Stimulated activated CD4-positive, alpha-beta T cell treated with anti-CD3 and anti-CD28 coated beads, Interleukin-2, amount 100 ng/mL, for 48 hours (primary cell): ENCODE results near the gene POLR2F.

Experiments used
- DNase-seq, 2 donors: peaks; one replicate each; pipeline ENCODE4 v3.0.0-alpha.2; 2020

The POLR2F gene

GRCh38 chr22:37982938-37983859, 29.7 kb downstream of the POLR2F start:
- no peak for DNase-seq

GRCh38 chr22:37983860-37984791, 30.6 kb downstream of the POLR2F start, which contains the start of gene SOX10:
TSS of gene SOX10 (minus strand) at chr22:37984555. CDS start at chr22:37983784, 771 bp downstream.
- no peak for DNase-seq

- DNase-seq: no peak
Observed at GRCh38 chr22:37985050-37985585, 31.6 kb downstream of the POLR2F start.

- DNase-seq: no peak
Observed at GRCh38 chr22:37985751-37986281, 32.3 kb downstream of the POLR2F start.

- no peak for DNase-seq
Observed at GRCh38 chr22:37986371-37986770, 32.9 kb downstream of the POLR2F start.

GRCh38 chr22:37989146-37990045, 35.9 kb downstream of the POLR2F start:
- DNase-seq: no peak

GRCh38 chr22:37990301-37990700, 36.8 kb downstream of the POLR2F start:
- DNase-seq: no peak

GRCh38 chr22:37990862-37991261, 37.4 kb downstream of the POLR2F start:
- DNase-seq: no peak

GRCh38 chr22:37991731-37992442, 38.4 kb downstream of the POLR2F start:
- no peak for DNase-seq

- no peak for DNase-seq
Observed at GRCh38 chr22:37994049-37994448, 40.5 kb downstream of the POLR2F start.

GRCh38 chr22:37994982-37995381, 41.5 kb downstream of the POLR2F start:
- DNase-seq: no peak

GRCh38 chr22:37995460-37995859, 42.0 kb downstream of the POLR2F start:
- DNase-seq: no peak

- no peak for DNase-seq
Observed at GRCh38 chr22:37996079-37996478, 42.6 kb downstream of the POLR2F start.

- DNase-seq: no peak
Observed at GRCh38 chr22:37996515-37997246, 43.2 kb downstream of the POLR2F start.

- DNase-seq: no peak
Observed at GRCh38 chr22:37998543-37998942, 45.0 kb downstream of the POLR2F start.

GRCh38 chr22:37999236-37999635, 45.7 kb downstream of the POLR2F start:
- DNase-seq: no peak

GRCh38 chr22:37999640-38000272, 46.3 kb downstream of the POLR2F start:
- DNase-seq: no peak

GRCh38 chr22:38005943-38006342, 52.4 kb downstream of the POLR2F start:
- no peak for DNase-seq

GRCh38 chr22:38006906-38007305, 53.4 kb downstream of the POLR2F start:
- DNase-seq: no peak

- no peak for DNase-seq
Observed at GRCh38 chr22:38007330-38007902, 53.9 kb downstream of the POLR2F start.
